Natural killer cell (primary cell): ENCODE results near the gene MAP1LC3B2. TPM values are rescaled to one million over a fixed set of nuclear protein-coding genes. Genes with fewer than 3 reads are reported as not detected.

Experiments
- ATAC-seq, 3 donors: fragments of 150-1000 bp in 2 of 3; fragments of 200-7000 bp in 1 of 3; cut with Tn5 transposase; 1 replicate in 1 of 3; 2 replicates in 2 of 3; pipeline ENCODE4 v1.10.0; 2021; ENCODE audit warnings: mild to moderate bottlenecking in 2 of 3, moderate library complexity in 2 of 3
- DNase-seq, 2 donors: peaks; one replicate each; pipeline versions ENCODE4 v3.0.0 to v3.0.0-alpha.2; 2013 to 2021; ENCODE audit warnings: mixed read lengths in 1 of 2
- H3K27ac ChIP-seq: one replicate; pipeline ENCODE4 v1.5.1; 2013; ENCODE audit warnings: mild to moderate bottlenecking, low read length
- H3K27me3 ChIP-seq: one replicate; pipeline ENCODE4 v1.6.1; 2013; ENCODE audit warnings: low read length; ENCODE audit not compliant: control insufficient read depth, insufficient read depth
- H3K36me3 ChIP-seq: one replicate; pipeline ENCODE4 v1.6.1; 2013; ENCODE audit warnings: low read length; ENCODE audit not compliant: control insufficient read depth, insufficient read depth
- H3K4me1 ChIP-seq: one replicate; pipeline ENCODE4 v1.6.1; 2013; ENCODE audit warnings: low read length; ENCODE audit not compliant: control insufficient read depth, insufficient read depth
- H3K4me3 ChIP-seq: one replicate; pipeline ENCODE4 v1.5.1; 2013; ENCODE audit warnings: low read length
- H3K9me3 ChIP-seq: one replicate; pipeline ENCODE4 v1.6.1; 2013; ENCODE audit warnings: low read length; ENCODE audit not compliant: control insufficient read depth, insufficient read depth
- H3K27ac Mint-ChIP-seq, 2 donors: one replicate each; pipeline ENCODE4 v1.8.0; 2022; ENCODE audit warnings: mild to moderate bottlenecking in 2 of 2, mixed read lengths in 2 of 2, moderate library complexity in 1 of 2
- H3K27me3 Mint-ChIP-seq, 2 donors: one replicate each; pipeline ENCODE4 v1.8.0; 2022; ENCODE audit warnings: low read depth in 2 of 2, mixed read lengths in 2 of 2
- H3K36me3 Mint-ChIP-seq: one replicate; pipeline ENCODE4 v1.8.0; 2022; ENCODE audit warnings: mixed read lengths
- H3K4me1 Mint-ChIP-seq, 2 donors: one replicate each; pipeline ENCODE4 v1.8.0; 2022; ENCODE audit warnings: mixed read lengths in 2 of 2
- H3K4me3 Mint-ChIP-seq: one replicate; pipeline ENCODE4 v1.8.0; 2022; ENCODE audit warnings: mild to moderate bottlenecking, moderate library complexity, mixed read lengths
- H3K9me3 Mint-ChIP-seq, 2 donors: one replicate each; pipeline ENCODE4 v1.8.0; 2022; ENCODE audit warnings: mixed read lengths in 2 of 2
- WGBS: methylation state at CpG from one replicate; pipeline ENCODE4 v1.1.7; 2013; ENCODE audit warnings: missing lambda C conversion rate; ENCODE audit not compliant: insufficient coverage; 5-methylcytosine and 5-hydroxymethylcytosine counted together
- intact Hi-C: fragments of 100-400 bp; cut with micrococcal nuclease; formaldehyde crosslinking; loops from one replicate; pipeline ENCODE4 v1.14.2; 2022
- total RNA-seq, 4 donors: library from RNA; stranded (reverse); fragments of 120-200 nt in 1 of 4; gene quantifications; one replicate each; pipeline versions ENCODE4 v1.2.3 to v1.2.4, GENCODE V29; 2013 to 2022
- TF ChIP-seq, protein P1 (sequence below): fragments of 200-600 bp; IDR thresholded peaks from one replicate; pipeline ENCODE4 v1.8.0; 2022; ENCODE audit warnings: antibody characterized with exemption

Gene MAP1LC3B2
- total RNA-seq, 3 donors from 2014 or later (not counting 1 experiment from before 2014, with no cell fraction given): 1.5 to 3.7 (median 3.3) TPM

DNA sequence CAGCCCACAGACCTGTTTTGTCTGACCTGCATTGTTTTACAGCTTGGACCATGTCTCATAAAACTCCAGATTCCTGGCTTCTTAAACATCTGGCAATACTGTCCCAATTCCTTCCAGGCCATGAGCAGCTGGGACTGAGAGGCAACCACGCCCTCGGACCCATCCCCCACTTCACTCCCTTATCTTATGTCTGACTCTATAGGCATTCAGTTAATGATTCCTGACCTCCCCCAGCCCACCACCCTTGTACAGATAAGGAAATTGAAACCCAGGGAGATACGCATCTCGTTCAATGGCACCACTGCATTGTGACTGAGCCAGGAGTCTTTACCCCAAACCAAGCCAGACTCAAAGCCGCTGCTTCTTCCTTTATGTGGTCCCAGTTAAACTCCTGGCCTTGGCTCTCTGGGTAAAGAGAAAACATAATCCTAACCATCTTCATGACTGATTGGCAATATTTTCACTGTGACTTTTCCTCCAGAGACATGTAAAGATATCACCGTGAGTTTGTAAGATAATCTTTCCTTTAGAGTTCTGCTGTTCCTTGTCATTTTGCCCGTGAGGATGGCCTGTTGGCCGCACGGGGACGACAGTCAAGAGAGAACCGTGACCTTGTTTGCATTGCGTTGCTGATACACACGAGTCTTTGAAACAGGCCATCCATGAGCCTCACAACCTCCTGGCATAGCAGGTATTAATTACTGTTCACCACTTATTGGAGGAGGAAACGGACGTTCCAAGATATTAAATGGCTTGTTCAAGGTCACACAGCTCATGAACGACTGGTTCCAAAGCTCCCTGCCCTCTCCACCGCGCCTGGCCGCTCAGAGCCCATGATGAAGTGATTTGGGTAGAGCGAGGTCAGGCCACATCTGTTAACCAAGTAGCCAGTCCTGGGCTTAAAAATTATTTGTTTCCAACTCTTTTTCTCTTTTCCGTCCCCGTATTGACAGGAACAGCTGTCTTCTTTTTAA lies 39.4 kb downstream of the MAP1LC3B2 start:
- Mint-ChIP-seq H3K9me3 (no peaks in the 10 kb centered on the region), H3K27me3 (peaks cover 0 to 10% of the 10 kb centered on the region in 2 donors), H3K27ac (no peak overlapping the region), H3K36me3 (no peaks in the 10 kb centered on the region), H3K4me1 (peaks cover 8 to 10% of the 10 kb centered on the region in 2 donors), H3K4me3 (no peak overlapping the region)
- 87% methylated on average over 22 of the region's 22 CpGs for WGBS
- DNase-seq (no peak), ATAC-seq (no peak)
- Histone ChIP-seq H3K36me3 (no peaks in the 10 kb centered on the region), H3K4me1 (peaks cover 24% of the 10 kb centered on the region), H3K27me3 (no peaks in the 10 kb centered on the region), H3K9me3 (no peaks in the 10 kb centered on the region), H3K4me3 (no peak overlapping the region), H3K27ac (no peak overlapping the region)
- TF ChIP-seq, protein P1, sequence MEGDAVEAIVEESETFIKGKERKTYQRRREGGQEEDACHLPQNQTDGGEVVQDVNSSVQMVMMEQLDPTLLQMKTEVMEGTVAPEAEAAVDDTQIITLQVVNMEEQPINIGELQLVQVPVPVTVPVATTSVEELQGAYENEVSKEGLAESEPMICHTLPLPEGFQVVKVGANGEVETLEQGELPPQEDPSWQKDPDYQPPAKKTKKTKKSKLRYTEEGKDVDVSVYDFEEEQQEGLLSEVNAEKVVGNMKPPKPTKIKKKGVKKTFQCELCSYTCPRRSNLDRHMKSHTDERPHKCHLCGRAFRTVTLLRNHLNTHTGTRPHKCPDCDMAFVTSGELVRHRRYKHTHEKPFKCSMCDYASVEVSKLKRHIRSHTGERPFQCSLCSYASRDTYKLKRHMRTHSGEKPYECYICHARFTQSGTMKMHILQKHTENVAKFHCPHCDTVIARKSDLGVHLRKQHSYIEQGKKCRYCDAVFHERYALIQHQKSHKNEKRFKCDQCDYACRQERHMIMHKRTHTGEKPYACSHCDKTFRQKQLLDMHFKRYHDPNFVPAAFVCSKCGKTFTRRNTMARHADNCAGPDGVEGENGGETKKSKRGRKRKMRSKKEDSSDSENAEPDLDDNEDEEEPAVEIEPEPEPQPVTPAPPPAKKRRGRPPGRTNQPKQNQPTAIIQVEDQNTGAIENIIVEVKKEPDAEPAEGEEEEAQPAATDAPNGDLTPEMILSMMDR: no peak
- intact Hi-C loops: loop anchor here (1.0 kb wide), 1 partner anchor 600 kb away; no protein-coding TSS in a partner anchor

DNA sequence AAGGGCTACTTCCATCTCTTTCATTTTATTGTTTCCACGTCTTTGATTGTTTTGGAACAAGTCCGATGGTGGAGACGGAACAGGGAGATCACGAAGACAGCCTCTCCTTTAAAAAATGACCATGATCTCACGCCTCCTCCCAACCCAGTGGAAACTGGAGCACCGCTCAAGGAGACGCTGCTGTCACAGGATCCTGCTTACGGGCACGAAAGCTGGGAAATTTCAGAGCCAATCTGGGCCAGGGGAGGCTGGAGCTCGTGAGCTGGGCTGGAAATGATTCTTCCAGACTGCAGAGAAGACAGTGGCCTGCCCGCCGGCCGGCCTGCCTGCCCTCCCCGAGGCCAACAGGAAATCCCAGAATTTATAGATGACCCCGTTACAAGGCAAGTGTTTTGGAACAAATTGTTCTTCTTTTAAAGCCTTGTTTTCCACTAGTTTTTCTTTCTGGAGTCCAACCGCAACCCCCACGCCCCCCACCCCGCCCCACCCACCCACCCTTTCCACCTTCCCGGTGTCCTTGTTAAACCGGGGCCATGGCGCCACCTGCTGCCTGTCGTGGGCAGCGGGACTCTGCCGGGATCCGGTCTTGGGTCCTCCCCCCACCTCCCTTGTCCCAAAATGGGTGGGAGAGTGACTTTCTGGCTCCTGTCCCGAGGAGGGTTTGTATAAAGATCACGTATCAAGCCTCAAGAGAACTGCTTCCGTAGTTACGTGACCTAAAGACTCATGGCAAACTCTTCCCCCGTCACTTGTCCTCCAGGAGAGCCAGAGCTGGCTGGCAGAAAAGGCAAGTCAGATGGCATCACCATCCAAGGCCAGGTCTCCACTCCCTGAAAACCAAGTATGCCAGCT lies 40.3 kb downstream of the MAP1LC3B2 start:
- Mint-ChIP-seq H3K27ac (no peak overlapping the region), H3K36me3 (no peaks in the 10 kb centered on the region), H3K9me3 (no peaks in the 10 kb centered on the region), H3K4me1 (peaks cover 2 to 4% of the 10 kb centered on the region in 2 donors), H3K27me3 (peaks cover 0 to 10% of the 10 kb centered on the region in 2 donors), H3K4me3 (no peak overlapping the region)
- TF ChIP-seq, protein P1: peak; percentile 25
- peaks cover 14% of the 10 kb centered on the region for H3K4me1 ChIP-seq
- H3K9me3 ChIP-seq: no peaks in the 10 kb centered on the region
- no peaks in the 10 kb centered on the region for H3K27me3 ChIP-seq
- ATAC-seq (peak; percentile 40 to 65 (median 60)), DNase-seq (peak; percentile 34 to 74)
- WGBS: 52% methylated on average over 21 of the region's 30 CpGs
- intact Hi-C loops: loop anchor here (1.0 kb wide), 1 partner anchor 601 kb away; no protein-coding TSS in a partner anchor
- H3K36me3 ChIP-seq: no peaks in the 10 kb centered on the region
- H3K4me3 ChIP-seq: no peak overlapping the region
- H3K27ac ChIP-seq: no peak overlapping the region

DNA sequence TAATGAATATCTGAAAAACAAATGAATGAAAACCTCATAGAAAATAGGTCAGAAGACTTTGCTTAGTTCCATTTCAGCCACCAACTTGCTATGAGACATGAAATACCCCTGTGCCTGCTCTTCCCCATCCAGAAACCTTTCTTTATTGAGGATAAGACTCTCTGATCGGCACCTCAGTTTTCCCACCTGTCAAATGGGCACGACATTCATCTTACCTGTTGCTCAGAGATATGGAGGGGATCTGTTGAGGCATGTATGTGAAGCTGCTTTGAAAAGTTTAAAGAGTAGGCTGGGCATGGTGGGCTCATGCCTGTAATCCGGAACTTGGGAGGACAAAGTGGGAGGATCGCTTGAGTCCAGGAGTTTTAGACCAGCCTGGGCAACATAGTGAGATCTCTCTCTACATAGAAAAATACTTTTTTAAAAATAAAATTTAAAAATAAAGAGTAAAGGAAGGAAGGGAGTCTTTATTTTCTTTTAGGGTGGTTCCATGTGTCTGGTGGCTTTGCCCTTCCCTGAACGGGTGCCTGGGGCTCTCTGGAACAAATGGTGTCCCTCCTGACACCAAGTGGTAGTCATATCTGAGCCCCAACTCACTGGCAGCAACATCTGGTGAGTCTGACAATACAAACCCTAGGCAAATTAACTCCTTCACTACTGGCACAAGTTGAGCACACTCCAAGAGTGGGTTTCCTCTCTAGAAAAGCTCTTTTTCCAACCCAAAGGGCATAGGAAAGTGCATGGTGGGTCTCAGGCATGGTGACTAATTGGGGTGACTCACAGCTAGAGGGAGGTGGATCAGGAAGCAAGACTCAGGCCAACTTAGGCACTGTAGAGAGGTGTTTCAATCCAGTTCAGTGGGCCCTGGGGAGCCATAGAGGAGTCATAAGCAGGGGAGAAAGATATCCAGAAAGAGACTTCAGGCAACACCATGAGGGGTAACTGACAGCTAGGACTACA lies 42.1 kb downstream of the MAP1LC3B2 start:
- H3K4me1 Mint-ChIP-seq: no peaks in the 10 kb centered on the region
- ATAC-seq (no peak), DNase-seq (no peak)
- H3K36me3 Mint-ChIP-seq: no peaks in the 10 kb centered on the region
- no peak overlapping the region for H3K27ac Mint-ChIP-seq
- H3K27ac ChIP-seq: no peak overlapping the region
- H3K36me3 ChIP-seq: no peaks in the 10 kb centered on the region
- no peaks in the 10 kb centered on the region for H3K9me3 Mint-ChIP-seq
- intact Hi-C loops: no loop called here
- WGBS: 88% methylated on average over 4 of the region's 5 CpGs
- TF ChIP-seq, protein P1: no peak
- no peak overlapping the region for H3K4me3 Mint-ChIP-seq
- H3K27me3 ChIP-seq: no peaks in the 10 kb centered on the region
- H3K27me3 Mint-ChIP-seq: peaks cover 3 to 10% of the 10 kb centered on the region in 2 donors
- no peaks in the 10 kb centered on the region for H3K9me3 ChIP-seq
- H3K4me1 ChIP-seq: peaks cover 6% of the 10 kb centered on the region
- H3K4me3 ChIP-seq: no peak overlapping the region
